ENCODE measurements around the gene ADAMTSL1.

GRCh38 chr9:18747595-18747994 lies 273.6 kb downstream of the ADAMTSL1 start:
- TF ChIP-seq CTCF (conservative IDR thresholded peaks at IDR 0.05; ENCODE audit: low read depth in 2 of 2) (no peak), POLR2AphosphoS5 (IDR thresholded peaks at IDR 0.05; ENCODE audit: low read depth) (no peak), JUNB (IDR thresholded peaks at IDR 0.05; ENCODE audit: unreplicated experiment) (no peak), EZH2 (IDR thresholded peaks at IDR 0.05; ENCODE audit: low read depth, unreplicated experiment) (no peak), REST (IDR thresholded peaks at IDR 0.05; ENCODE audit: unreplicated experiment) (no peak), EZH2phosphoT487 (IDR thresholded peaks at IDR 0.05; ENCODE audit: unreplicated experiment) (no peak), NANOG (IDR thresholded peaks at IDR 0.05; ENCODE audit: borderline replicate concordance) (no peak), ETS1 (IDR thresholded peaks at IDR 0.05) (no peak), CREB1 (CRISPR knock-in tag; IDR thresholded peaks at IDR 0.05; ENCODE audit: low read depth) (no peak), ZNF462 (CRISPR knock-in tag; IDR thresholded peaks at IDR 0.05) (no peak), ZNF114 (CRISPR knock-in tag; IDR thresholded peaks at IDR 0.05) (no peak), ZNF331 (CRISPR knock-in tag; IDR thresholded peaks at IDR 0.05; ENCODE audit: low read depth) (no peak)
